Measurements from ENCODE around the gene LRRFIP2. TPM values are rescaled to one million over a fixed set of nuclear protein-coding genes. Genes with fewer than 3 reads are reported as not detected.

The LRRFIP2 gene
- total RNA-seq, 1 donor from 2014 or later = 68.5 TPM

DNA sequence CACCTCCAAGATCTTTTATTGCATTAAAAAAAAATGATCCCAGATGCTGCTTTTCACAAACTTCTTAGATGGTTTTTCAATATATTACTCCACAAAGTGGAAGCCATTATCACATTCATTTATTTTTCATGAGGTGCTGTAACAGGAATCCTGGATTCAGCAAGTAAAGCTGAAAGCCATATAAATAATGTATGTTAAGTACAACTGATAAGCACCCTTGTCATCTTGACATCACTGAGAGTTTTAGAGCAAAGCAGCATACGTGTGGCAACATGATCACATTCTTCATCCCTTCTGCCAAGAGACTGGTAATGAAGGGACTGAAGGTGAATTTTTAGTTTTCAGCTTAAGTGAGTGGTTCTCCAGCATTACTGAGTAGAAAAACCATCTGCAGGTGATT lies 44.9 kb upstream of the LRRFIP2 start:
- Mint-ChIP-seq H3K9me3 (no peaks in the 10 kb centered on the region), H3K4me3 (no peak overlapping the region), H3K36me3 (no peaks in the 10 kb centered on the region), H3K27ac (no peak overlapping the region), H3K27me3 (no peaks in the 10 kb centered on the region), H3K4me1 (ENCODE audit: unreplicated experiment) (peaks cover 5% of the 10 kb centered on the region)
- TF ChIP-seq, protein P1, sequence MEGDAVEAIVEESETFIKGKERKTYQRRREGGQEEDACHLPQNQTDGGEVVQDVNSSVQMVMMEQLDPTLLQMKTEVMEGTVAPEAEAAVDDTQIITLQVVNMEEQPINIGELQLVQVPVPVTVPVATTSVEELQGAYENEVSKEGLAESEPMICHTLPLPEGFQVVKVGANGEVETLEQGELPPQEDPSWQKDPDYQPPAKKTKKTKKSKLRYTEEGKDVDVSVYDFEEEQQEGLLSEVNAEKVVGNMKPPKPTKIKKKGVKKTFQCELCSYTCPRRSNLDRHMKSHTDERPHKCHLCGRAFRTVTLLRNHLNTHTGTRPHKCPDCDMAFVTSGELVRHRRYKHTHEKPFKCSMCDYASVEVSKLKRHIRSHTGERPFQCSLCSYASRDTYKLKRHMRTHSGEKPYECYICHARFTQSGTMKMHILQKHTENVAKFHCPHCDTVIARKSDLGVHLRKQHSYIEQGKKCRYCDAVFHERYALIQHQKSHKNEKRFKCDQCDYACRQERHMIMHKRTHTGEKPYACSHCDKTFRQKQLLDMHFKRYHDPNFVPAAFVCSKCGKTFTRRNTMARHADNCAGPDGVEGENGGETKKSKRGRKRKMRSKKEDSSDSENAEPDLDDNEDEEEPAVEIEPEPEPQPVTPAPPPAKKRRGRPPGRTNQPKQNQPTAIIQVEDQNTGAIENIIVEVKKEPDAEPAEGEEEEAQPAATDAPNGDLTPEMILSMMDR (conservative IDR thresholded peaks at IDR 0.05) = no peak
- no peak for DNase-seq (ENCODE audit: extremely low spot score, unreplicated experiment)

DNA sequence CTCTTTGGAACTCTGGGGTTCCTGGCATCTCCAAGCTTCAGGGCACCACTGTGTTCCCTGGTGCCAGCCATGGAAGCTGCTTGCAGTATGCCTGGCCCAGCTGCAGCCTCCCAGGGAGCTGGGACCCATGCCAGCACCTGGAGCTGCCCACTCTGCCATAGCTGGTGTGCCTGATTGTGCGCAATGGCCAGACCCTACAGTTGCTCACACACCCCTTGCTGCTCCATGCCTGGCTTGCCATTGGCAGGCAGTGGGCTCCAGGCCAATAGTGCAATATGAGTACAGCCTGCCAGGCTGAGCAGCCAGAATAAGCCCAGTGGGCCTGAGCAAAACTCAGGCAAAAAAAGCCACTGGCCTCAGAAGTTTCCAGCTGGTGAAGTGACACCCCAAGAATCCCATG lies 43.8 kb upstream of the LRRFIP2 start:
- TF ChIP-seq, protein P1 (conservative IDR thresholded peaks at IDR 0.05) = no peak
- Mint-ChIP-seq H3K36me3 (no peaks in the 10 kb centered on the region), H3K4me1 (ENCODE audit: unreplicated experiment) (peaks cover 6% of the 10 kb centered on the region), H3K4me3 (no peak overlapping the region), H3K27ac (no peak overlapping the region), H3K27me3 (no peaks in the 10 kb centered on the region), H3K9me3 (no peaks in the 10 kb centered on the region)
- DNase-seq (ENCODE audit: extremely low spot score, unreplicated experiment) = no peak

DNA sequence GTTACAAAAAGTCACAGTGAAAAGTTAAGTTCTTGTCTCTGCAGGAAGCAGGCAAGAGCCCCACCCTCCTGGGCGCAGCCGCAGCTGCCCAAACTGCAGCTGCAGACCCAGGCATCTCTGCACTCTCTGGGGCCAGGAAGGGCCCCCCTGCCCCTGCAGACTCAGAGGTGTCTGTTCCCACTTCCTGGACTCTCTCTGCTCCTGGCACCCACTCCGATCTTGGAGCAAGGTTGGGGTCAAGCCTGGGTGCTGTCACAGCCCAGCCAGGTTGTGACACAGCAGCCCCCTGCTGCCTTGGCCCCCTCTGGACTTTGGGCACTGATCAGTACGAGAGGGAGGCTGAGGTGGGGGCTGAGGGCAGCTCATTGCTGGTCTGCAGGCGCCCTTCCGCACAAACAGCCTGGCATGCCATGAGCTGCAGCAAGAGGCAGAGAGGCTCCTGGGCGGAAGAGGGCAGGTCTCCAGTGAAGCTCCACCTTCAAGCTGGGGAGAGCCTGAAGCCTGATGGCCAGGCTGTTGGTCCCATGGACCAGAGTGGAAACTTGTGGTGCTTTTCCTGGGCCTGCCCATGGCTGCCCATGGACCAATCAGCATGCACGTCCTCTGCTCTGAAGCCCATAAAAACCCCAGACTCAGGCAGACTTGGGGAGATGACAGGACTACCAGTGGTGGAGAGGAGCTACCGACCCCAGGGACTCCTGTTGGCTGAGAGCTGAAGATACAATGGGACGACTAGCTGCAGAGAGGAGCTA lies 42.9 kb upstream of the LRRFIP2 start:
- Mint-ChIP-seq H3K27me3 (no peaks in the 10 kb centered on the region), H3K36me3 (no peaks in the 10 kb centered on the region), H3K27ac (no peak overlapping the region), H3K4me1 (ENCODE audit: unreplicated experiment) (peaks cover 8% of the 10 kb centered on the region), H3K4me3 (no peak overlapping the region), H3K9me3 (no peaks in the 10 kb centered on the region)
- no peak for DNase-seq (ENCODE audit: extremely low spot score, unreplicated experiment)
- TF ChIP-seq, protein P1 (conservative IDR thresholded peaks at IDR 0.05) = no peak

DNA sequence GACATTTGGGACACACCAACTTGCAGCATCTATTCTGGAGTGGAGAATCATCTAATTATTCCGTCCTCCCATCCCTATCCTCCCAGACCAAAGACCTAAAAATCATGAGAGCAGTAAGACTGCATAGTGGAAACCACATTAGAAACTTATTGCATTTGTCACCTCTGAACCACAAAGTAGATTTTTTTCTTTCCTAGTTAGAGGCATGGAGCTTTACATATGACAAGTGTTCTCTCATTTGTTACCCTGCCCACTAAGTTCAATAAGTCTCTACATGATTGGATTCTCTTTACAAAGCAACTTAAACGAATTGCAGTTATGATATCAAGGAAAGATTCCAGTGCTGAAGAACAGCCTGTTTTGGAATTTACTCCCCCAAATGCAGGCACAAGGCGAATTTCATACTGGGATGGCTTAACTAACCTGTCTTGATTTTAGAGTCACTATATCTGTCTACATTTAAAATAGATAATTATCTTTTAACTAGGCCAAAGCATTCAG lies 42.3 kb upstream of the LRRFIP2 start:
- Mint-ChIP-seq H3K4me3 (no peak overlapping the region), H3K4me1 (ENCODE audit: unreplicated experiment) (peaks cover 8% of the 10 kb centered on the region), H3K36me3 (no peaks in the 10 kb centered on the region), H3K27me3 (no peaks in the 10 kb centered on the region), H3K27ac (no peak overlapping the region), H3K9me3 (no peaks in the 10 kb centered on the region)
- TF ChIP-seq, protein P1 (conservative IDR thresholded peaks at IDR 0.05) = no peak
- DNase-seq (ENCODE audit: extremely low spot score, unreplicated experiment) = no peak

DNA sequence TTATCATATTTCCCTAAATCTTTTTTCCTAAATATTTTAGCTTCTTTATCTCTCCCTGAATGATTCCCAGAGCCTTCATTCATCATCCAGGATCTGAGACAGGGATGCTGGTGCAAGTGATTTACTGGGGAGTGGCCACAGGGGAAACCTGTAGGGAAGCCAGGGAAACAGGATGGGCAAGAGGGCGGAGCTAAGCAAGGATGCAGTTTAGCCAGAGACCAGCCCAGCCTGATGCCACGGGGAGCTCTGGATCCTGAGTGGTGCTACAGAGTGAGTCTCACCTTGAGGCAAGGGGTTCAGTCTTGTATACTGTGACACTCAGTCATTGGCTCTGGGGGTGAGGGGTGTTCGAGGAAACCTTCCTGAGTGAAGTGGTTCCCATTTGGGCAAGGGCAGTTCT lies 39.7 kb upstream of the LRRFIP2 start:
- H3K27ac Mint-ChIP-seq = no peak overlapping the region
- H3K27me3 Mint-ChIP-seq = no peaks in the 10 kb centered on the region
- no peaks in the 10 kb centered on the region for H3K36me3 Mint-ChIP-seq
- DNase-seq (ENCODE audit: extremely low spot score, unreplicated experiment) = no peak
- H3K4me1 Mint-ChIP-seq (ENCODE audit: unreplicated experiment) = peaks cover 4% of the 10 kb centered on the region
- TF ChIP-seq, protein P1 (conservative IDR thresholded peaks at IDR 0.05) = no peak
- no peaks in the 10 kb centered on the region for H3K9me3 Mint-ChIP-seq
- no peak overlapping the region for H3K4me3 Mint-ChIP-seq
